Measurements from ENCODE around the gene CECR2.

DNA sequence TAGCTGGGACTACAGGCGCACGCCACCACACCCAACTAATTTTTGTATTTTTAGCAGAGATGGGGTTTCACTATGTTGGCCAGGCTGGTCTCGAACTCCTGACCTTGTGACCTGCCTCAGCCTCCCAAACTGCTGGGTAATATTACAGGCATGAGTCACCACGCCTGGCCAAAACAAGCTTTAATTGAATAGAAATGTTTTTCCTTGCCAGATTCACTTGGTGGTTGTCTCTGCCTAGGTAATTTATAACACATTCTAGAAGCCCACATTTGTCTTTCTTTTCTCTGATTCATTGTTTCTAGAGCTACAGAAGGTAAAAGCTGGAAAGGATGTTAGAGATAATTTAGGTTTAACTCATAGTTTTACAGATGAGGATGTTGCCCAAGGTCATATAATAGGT, 41.3 kb downstream of the CECR2 start:
- TF ChIP-seq POLR2AphosphoS5 (IDR thresholded peaks at IDR 0.05; ENCODE audit: borderline replicate concordance, low read depth, low read length), result no peak
- TF ChIP-seq EZH2 (IDR thresholded peaks at IDR 0.05), result no peak

Measured in SK-N-MC (cell line).